ENCODE results near the gene GBF1. TPM values are rescaled to one million over a fixed set of nuclear protein-coding genes. Genes with fewer than 3 reads are reported as not detected.

The GBF1 gene
- total RNA-seq, 1 donor from 2014 or later = 53.8 TPM

DNA sequence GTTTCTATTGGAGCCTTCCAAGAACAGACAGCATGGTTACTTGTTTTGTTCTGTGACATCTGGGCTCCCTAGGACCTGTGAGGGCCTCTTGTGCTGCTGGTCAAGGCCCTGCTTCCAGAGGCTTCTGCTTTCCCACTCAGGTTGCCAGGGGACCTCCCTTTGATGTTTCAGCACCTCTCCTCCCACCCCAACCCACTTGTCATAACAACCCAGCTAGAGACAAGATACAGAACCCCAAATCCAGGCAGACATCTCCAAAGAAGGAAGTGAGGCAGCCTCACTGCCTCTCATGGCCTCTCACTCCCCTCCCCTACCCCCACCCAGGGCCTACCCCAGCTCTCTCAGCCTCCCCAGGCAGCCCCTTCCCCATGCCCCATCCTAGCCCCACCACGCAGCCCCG lies 161.5 kb downstream of the GBF1 start:
- no peak for DNase-seq (ENCODE audit: extremely low read depth, low read depth, low spot score)

GRCh38 chr10:102407425-102408130 lies 162.2 kb downstream of the GBF1 start:
- DNase-seq (ENCODE audit: extremely low read depth, low read depth, low spot score) = no peak

- DNase-seq (ENCODE audit: extremely low read depth, low read depth, low spot score) = no peak
Measured at GRCh38 chr10:102408131-102408727, 162.9 kb downstream of the GBF1 start.

GRCh38 chr10:102408728-102409603 lies 163.6 kb downstream of the GBF1 start:
- DNase-seq (ENCODE audit: extremely low read depth, low read depth, low spot score) = no peak

GRCh38 chr10:102409604-102410428 lies 164.5 kb downstream of the GBF1 start:
- no peak for DNase-seq (ENCODE audit: extremely low read depth, low read depth, low spot score)

DNA sequence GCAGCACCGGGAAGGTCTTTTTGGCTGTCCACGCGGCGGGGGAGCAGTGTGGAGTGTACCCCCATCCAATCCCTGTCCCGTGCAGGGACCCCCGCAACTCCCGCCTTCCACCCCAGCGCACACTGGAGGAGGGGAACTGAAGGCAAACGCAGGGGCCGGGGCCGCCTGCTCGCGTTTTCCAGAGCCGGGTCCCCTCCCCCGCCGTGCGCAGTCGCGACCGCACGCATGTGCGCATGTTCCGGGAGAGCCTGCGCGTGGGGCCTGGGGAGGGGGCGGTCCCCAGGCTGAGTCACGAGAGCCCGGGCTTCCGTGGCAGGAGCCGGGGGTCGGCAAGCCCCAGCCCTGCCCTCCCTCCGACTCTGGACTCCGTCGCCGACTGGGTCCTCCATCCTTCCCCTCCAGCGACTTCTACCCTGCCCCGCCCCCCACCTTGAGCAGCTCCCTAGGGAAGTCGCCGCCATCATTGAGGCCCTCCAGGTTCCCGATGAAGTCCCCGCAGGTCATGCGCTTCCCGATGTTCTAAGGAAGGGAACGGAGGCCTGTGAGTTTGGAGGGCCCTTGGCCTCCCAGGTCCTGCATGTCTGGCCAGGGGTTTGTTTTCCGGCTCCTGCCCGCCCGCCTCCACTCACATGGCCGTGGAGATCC lies 165.2 kb downstream of the GBF1 start:
- no peak for DNase-seq (ENCODE audit: extremely low read depth, low read depth, low spot score)

DNA sequence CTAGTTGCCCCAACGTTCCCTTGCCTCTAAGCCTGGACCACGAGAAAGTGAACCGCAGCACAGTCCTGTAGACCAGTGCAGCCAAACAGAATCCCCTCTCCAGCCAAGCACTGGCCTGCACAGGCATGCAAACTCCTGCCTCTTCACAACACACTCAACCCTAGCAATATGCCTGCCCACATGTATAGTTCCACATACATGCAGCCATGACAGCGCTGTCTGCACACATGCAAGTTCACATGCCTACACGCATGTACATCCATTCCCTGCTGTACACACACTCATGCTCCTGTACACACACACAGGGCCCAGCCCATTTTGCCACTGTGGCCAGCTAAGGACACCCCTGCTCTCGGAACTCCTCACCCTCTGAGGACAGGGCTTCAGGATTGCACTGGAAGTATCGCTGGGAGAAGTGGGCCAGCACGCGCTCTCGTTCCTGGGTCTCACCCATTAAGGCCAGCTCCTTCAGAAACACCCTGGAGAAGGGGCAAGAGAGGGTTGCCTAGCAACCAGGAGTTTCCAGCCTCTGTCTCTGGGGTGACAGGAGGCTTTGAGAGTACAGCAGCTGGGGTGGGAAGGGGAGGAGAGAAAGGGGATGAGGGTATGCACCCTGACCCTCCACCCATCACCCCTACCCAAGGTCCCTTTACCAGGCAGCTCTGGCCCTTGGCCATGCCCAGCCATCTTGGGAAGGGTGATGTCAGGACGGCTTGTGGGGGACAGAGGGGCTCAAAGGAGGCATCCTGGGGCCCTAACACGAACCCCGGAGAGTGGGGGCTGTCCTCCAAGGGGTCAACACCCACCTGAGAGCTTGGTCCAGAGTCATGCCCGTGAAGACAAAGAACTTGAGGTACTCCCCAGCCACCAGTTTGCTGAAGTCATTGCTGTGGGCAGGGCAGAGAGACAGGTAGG lies 166.3 kb downstream of the GBF1 start:
- no peak for DNase-seq (ENCODE audit: extremely low read depth, low read depth, low spot score)

DNA sequence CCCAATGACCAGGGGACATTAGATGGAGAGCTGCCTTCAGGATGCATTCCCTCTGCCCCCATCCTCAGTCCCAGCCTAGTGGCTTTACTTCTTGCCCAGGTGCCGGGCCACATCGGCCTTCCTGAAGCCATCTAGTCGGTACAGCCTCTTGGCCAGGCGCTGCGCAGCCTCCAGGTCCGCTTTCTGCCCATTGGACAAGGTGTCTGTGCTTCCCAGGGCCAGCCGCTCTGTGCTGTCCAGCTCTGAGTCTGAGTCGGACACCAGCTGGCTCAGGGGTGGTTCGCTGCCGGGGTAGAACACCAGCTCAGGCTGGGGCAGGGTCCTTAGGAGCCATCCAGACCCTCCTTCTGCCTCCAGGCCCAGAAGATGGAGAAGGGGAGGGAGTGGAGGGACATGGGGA lies 167.0 kb downstream of the GBF1 start:
- DNase-seq (ENCODE audit: extremely low read depth, low read depth, low spot score) = no peak

DNA sequence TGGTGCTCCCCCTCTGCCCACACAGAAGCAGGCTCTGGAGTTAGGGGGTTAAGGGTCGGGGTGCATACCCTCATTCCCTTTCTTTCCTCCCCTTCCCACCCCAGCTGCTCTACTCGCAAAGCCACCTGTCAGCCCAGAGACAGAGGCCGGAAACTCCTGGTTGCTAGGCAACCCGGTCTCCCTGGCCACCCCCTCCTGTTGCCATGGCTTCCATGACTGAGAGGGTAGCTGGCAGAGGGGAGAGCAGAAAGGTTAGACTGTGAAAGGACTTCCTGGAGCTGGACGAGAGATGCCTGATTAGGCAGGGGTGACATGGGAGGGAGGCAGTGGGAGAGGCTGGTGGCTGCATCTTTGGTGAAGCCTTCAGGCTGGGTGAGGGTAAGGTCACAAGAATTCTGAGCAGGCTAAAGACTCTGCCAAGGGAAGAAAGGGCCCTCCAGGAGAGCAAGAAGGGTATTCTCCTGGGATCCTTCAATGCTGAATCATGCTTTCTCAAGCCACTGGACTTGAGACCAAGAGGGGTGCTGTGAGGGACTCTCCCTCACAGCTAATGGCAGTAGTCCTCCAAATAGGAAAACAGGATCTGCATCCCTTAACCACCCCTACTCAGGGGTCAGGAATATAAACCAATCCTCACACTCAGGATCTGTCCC lies 167.8 kb downstream of the GBF1 start:
- no peak for DNase-seq (ENCODE audit: extremely low read depth, low read depth, low spot score)

- no peak for DNase-seq (ENCODE audit: extremely low read depth, low read depth, low spot score)
Measured at GRCh38 chr10:102413806-102414561, 168.7 kb downstream of the GBF1 start.

- no peak for DNase-seq (ENCODE audit: extremely low read depth, low read depth, low spot score)
Measured at GRCh38 chr10:102414749-102415148, 169.4 kb downstream of the GBF1 start.

DNA sequence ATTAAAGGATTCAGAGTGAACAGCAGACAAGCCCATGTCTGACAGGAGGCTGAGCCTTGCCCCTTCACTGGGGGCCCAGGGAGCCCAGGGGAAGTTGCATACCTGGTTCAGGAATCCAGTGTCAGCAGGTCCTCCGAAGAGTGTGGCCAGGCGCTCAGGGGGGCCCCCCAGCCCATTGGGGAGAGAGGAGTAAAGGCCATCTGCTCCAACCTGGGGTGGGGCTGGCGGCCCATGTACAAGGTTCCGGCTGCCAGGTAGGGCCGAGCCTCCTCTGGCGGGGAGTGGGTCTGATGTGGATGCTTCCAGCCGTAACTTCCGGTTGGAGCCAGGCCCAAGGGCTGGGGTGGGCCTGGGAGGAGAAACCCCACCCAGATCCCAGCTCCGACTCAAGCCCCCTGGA lies 171.0 kb downstream of the GBF1 start:
- DNase-seq (ENCODE audit: extremely low read depth, low read depth, low spot score) = no peak

GRCh38 chr10:102416695-102417094 lies 171.4 kb downstream of the GBF1 start:
- no peak for DNase-seq (ENCODE audit: extremely low read depth, low read depth, low spot score)

GRCh38 chr10:102418622-102419268 lies 173.4 kb downstream of the GBF1 start, which contains the start of gene PSD:
Gene PSD (minus strand): TSS chr10:102418785. CDS start chr10:102417038, 1,747 bp downstream.
- no peak for DNase-seq (ENCODE audit: extremely low read depth, low read depth, low spot score)

GRCh38 chr10:102419269-102420180 lies 174.2 kb downstream of the GBF1 start:
- no peak for DNase-seq (ENCODE audit: extremely low read depth, low read depth, low spot score)

DNA sequence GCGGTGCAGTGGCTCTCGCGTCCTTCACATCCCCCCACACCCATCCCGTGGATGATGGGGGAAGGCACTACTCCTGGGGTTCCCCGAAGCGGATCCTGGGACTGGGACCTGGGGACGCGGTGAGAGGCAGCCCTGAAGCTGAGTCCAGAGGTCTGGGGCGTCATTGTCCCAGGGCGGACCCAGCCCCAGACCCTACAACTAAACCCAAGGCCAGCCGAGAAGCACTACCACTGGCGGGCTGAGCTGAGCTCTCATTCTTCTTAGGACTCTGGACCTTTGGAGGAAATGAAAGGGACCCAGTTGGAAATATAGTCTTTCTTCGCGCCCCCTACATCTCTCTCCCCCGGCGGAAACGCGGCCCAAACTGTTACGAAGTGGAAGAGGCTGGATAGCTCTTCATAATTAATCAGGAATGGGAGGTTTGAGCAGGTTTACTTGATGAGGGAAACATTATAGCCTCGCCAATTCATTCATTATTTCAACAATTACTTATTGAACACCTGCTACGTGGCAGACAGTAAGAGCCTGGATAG lies 174.9 kb downstream of the GBF1 start:
- no peak for DNase-seq (ENCODE audit: extremely low read depth, low read depth, low spot score)
